Activated CD4-positive, CD25-positive, alpha-beta regulatory T cell treated with anti-CD3 and anti-CD28 coated beads, Interleukin-2, amount 50 U/mL, for 72 hours (primary cell): ENCODE results near the gene EFNB1.
"Not testable (repeated sequence)": the region's sequence is repeated elsewhere in the genome, so short reads cannot be mapped to it uniquely, and the experiment has no call there.

Experiments used
- DNase-seq: peaks from one replicate; pipeline ENCODE4 v3.0.0; 2021

The EFNB1 gene

DNA sequence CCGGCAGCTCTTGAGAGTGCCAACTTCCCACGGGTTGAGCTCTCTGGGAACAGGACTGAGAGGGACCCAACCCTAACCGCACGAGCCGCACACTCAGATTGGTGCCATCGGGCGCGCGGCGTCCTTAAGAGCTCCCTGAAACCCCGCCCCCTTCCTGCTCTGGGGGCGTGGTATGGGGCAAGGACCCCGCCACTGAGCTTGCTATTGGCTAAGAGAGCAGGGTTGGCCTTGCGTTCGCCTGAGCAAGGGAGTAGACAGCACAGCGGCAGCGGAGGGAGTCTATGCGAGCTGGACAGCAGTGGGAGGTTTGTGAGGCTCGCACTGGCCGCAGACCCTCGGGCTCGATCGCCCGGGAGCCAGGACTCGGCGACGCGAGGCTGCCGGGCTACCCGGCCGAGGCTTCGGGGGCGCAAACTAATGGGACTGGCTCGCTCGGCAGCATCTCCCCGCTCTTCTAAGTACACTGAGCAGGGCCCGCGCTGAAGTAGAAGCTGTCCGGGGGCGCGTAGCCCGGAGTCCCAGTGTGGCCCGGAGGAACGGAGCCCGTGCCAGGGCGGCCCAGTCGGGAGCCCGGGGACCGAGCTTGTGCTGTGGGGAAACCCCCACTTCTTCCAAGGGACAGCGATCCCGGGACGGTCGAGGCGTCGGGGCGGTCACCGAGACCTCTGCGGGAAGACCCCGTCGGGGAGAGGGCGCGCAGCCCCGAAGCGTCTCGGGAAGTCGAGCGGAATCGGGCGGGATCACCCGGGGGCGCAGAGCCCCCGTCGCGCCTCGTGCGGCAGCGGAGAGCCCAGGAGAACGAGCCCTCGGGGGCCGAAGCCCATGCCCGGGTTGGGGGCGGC is at the start of gene EFNB1:
EFNB1 (plus strand) TSS at position 282 of the 842 bp plus-strand sequence. CDS start 756 bp downstream, outside the sequence.
- DNase-seq: peak; percentile 77

DNA sequence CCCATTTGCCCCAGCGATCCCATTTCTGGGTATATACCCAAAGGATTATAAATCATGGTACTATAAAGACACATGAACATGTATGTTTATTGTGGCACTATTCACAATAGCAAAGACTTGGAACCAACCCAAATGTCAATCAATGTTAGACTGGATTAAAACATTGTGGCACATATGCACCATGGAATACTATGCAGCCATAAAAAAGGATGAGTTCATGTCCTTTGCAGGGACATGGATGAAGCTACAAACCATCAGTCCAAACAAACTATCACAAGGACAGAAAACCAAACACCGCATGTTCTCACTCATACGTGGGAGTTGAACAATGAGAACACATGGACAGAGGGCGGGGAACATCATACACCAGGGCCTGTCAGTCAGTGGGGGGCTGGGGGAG is 47.5 kb upstream of the EFNB1 start:
- not testable (repeated sequence) for DNase-seq

DNA sequence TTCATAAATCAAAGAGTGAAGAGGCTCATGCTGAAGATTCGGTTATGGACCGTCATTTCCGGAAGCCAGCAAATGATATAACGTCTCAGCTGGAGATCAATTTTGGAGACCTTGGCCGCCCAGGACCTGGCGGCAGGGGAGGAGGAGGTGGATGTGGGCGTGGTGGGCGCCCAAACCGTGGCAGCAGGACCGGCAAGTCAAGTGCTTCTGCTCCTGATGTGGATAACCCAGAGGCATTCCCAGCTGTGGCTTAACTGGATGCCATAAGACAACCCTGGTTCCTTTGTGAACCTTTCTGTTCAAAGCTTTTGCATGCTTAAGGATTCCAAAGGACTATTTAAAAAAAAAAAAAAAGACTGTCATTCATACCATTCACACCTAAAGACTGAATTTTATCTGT is 44.0 kb upstream of the EFNB1 start:
- no peak for DNase-seq

DNA sequence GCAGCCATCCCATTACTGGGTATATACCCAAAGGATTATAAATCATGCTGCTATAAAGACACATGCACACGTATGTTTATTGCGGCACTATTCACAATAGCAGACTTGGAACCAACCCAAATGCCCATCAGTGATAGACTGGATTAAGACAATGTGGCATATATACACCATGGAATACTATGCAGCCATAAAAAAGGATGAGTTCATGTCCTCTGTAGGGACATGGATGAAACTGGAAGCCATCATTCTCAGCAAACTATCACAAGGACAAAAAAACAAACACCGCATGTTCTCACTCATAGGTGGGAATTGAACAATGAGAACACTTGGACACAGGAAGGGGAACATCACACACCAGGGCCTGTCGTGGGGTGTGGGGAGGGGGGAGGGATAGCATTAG is 42.2 kb upstream of the EFNB1 start:
- not testable (repeated sequence) for DNase-seq

DNA sequence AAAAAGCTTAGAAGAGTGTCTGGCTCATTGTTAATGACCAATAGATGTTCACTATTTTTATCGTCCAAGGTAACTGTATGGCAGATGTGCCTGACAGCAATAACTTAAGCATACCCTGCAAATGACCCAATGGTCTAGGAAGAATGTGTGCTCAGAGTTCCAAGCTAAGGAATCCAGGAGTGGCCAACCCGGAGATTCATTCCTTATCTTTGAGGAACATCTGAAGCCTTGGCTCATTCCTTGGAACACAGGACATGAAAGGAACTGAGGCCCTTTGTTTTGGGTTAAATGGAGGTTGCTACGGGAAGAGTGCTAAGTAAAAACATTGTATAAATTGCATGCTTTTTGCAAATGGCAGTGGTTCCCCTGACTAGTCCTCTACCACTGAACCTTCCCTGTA is 38.9 kb upstream of the EFNB1 start:
- DNase-seq: no peak

DNA sequence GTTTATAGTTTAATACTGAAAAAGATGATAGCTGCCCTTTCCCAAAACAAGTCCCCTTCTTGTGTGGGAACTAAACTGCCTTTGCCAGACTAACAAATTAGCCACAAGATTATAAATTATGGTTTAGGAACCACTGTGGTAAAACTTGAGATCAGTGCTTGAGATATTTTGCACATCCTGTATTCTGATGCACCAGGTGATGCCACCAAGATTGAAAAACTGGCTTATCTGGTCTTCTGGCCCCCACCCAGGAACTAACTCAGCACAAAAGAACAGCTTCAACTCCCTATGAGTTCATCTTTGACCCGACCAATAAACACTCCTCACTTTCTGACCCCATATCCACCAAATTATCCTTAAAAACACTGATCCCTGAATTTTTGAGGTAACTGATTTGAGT is 36.7 kb upstream of the EFNB1 start:
- no peak for DNase-seq

DNA sequence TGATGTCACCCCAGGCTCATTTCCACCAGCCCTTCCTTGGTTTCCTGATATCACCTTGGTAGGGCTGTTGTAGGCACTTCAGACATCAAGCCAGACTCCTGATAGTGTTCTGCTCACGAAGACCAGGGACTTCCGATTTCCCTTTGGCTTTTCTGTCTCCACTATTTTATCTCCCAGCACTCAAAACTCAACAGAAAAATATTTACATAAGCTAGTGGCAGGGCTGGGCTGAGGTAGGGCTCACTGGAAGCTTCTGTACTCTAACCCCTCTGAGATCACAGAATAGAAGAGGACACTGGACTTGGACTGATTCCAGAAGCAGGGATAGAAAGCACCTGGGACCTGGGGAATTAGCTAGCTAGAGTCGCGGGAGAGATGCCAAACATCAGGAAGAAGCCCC is 34.4 kb upstream of the EFNB1 start:
- DNase-seq: no peak

DNA sequence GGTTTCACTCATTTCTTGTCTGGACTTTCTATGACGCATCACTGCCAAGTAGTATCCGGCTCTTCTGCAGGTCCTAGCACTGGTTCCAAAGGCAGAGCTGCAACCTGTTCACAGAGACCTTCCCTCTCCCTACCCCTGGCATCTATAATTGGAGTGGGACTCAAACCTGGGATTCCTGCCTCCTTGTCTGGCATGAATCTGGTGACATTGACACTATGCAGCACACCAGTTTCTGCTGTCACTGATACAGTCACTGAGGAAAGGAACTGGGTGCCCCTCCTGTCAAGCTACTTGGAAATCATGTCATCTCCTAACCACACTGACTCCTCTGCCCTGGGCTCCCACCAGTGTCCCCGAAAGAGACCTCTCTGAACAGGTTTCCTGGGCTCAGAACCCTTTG is 33.1 kb upstream of the EFNB1 start:
- DNase-seq: no peak

DNA sequence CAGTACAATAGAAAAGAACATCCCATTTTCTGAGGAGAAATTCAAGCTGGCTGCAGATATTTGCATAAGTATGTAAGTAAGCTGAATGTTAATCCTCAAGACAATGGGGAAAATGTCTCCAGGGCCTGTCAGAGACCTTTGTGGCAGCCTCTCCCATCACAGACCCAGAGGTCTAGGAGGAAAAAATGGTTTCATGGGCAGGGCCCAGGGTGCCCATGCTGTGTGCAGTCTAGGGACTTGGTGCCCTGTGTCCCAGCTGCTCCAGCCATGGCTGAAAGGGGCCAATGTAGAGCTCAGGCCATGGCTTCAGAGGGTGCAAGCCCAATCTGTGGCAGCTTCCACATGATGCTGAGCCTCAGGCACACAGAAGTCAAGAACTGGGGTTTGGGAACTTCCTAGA is 30.4 kb upstream of the EFNB1 start:
- not testable (repeated sequence) for DNase-seq

DNA sequence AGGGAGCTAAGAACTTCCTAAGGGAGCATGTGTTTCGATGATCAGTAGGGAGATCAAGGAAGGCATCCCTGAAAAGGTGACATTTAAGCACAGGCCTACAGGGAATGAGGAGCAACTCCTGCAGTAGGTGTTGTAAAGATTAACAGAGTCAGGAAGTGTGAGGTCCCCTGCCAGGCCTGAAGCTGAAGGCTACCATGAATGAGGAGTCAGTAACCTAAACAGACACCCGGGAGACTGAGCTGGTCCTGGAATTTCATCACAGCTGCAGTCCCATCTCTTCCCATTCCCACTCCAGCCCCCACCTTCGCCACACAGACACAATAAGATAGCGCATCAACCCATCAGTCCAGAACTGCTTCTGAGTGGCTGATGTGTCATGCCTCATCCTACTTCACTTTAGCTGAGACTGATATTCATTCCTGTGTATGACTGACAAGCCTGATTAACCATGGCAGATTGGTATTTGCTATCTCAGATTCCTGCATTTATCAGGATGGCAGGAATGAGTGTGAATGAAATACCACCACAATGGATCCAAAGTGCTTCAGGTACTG is 27.0 kb upstream of the EFNB1 start:
- DNase-seq: no peak

DNA sequence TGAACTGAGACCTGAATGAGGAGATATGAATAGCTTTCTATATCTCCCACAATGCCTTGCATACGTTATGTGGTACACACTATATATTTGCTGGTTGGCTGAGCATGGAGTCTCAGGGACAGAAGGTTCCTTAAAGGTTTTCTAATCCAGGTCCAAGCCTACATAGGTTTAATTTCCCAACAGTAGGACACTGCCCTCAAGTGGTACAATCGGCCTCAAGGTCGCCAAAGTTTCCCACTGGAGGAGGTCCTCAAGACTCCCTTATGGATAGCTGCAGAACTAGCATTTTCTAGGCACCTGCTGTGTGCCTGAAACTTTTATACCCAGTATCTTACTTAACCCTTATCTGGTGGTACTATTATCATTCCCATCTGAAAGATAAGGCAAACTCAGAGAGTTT is 21.0 kb upstream of the EFNB1 start:
- DNase-seq: no peak

DNA sequence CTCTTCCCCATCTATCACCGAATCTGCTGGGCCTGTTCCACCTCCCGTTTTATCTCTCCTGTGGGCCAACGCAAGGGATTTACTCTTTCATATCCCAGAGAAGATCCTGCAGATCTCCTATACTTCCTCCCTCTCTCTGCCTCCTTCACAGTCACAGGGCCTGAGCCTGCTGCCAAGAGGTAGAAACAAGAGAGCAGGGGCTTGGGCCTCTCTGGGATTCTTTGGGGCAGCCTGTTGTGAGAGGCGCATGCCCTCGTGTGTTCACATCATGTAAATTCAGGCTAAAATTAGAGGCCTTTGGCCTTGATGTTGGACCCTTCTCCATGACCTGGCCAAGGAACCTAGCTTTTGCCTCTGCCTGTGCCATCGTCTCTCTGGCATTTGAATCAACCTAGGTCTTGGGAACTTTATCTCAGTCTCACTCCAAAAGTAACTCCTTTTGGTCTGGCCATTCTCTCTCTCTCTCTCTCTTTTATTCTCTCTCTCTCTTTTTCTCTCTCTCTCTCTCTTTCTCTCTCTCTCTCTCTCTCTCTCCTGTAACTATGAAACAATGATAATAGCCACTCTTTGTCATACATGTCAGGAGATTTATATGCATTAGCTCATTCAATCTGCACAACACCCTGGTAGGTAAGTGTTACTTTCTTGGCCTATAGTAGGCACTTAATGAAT is 20.0 kb upstream of the EFNB1 start:
- DNase-seq: no peak

DNA sequence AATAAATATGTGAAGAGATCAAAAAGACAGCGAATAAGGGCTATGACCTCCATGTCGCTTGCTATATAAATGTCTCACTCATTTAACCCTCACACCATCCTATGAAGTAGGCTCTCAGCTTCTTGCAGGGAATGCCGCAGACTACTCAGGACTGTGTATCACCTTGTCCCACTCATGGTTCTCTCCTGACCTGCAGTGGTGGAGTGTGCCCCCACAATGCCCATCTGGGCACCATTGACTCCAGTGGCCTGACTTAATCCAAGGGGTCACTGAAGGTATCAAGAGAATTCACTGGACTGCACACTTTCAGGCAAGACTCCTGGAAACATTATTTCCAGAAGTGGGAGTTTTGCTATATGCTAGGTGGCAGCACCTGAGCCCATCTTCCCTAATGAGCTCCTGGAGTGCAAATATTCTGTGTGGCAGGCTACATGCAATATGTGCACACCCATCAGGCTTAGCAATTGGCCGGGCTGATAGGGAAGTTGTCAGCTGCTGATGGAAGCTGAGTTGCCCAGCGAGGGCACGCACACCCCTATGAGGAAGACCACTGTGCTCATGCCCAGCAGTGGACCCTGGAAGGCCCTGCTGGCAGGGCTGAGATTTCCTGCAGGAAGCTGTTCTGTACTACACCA is 8.2 kb upstream of the EFNB1 start:
- DNase-seq: no peak

DNA sequence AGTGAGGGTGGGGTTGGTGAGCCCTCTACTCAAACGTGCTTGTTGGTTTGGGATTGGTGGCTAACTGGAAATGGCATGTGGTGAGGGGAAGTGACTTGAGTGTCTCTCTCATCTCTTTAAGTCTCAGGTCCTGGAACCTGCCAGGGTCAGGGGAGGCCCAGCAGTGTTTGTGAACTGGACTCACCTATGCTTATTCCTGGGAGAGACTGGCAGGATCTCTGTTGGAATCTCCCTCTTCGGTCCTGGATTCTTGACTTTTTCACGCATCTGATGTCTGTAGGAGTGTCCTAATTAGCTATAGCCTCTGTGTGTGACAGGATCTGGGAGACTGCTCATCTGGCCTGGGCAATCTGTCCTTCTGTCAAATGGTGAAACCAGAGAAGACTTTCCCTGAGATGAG is 7.2 kb upstream of the EFNB1 start:
- no peak for DNase-seq

DNA sequence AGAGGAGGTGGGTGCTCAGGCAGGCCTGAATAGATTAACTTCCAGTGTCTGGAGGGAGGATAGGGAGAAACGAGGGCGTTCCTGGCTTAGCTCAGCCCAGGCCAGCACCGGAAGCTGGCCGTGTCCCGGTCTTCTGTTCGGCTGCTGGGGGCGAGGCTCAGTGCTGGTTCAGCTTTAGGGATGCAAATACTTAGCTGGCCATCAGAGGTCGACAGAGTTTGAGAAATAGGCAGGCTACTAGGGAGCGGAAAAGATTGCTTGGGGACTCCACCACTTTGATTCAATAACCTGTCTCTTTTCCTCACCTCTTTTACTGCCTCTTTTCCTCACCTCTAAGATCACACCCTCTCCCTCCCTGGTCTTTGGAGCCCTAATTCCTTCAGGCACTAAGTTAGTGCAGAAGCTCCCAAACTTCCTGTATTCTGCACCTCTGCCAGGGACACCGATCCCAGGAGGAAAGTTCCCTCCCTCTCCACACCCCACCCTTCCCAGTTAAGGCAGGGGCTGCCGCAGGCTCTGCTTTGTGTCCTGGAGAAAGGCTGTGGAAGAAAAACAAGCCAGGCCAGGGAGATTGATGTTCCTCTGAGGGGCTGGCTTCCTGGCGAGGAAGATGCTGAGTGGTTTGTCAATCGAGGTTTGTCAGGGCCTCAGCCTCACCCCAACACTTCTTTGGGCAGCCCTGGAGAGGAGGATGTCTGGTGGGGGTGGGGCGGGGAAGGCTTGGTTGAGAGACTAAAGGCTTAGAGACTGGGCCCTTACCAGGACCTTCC is 6.0 kb upstream of the EFNB1 start:
- no peak for DNase-seq

DNA sequence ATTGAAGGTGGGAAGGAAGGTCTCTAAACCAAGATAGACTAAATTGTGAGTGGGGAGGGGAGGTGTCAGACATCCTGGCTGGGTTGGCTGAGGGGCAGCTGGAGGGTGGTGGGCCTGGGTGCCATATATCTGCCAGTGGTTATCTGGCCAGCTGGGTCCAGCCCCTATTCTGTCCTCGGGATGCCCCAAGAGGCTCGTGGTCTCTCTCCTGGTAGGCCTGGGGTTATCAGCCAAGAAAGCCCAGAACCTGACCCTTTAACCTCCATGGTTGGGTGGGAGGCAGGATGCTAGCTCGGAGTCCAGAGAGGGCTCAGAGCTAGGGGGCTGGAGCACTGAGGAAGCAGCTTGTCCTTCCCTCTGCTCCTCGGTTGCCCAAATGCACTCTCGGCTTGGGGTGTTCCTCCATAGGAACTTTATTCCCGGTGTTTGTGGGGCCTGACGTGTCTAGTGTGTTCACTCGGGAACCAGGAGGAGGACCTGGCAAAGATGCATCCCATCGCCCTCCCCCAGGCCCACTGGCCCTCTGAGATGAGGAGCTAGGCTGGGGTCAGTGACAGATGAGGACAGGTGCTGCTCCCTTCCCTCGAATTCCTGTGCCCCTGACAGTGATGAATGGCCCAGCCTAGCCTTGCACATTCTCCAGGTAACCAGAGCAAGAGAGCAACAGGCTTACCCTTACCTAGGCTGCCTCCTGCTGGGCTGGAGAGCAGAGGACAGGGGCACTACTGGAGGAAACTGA is 5.2 kb upstream of the EFNB1 start:
- no peak for DNase-seq

DNA sequence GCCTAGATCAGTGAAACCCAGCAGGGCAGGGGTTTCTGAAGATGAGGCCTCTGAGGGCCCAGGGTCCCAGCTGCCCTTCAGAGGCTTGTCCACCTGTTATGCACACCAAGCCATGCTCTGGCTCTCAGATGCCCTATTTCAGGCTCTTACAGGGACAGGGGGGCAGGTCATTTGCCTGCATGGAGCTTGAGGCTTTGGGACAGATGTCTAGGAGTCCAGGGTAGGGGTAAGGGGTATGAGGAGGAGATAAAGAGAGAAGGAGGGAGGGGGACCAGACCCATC is 4.7 kb upstream of the EFNB1 start:
- DNase-seq: no peak

DNA sequence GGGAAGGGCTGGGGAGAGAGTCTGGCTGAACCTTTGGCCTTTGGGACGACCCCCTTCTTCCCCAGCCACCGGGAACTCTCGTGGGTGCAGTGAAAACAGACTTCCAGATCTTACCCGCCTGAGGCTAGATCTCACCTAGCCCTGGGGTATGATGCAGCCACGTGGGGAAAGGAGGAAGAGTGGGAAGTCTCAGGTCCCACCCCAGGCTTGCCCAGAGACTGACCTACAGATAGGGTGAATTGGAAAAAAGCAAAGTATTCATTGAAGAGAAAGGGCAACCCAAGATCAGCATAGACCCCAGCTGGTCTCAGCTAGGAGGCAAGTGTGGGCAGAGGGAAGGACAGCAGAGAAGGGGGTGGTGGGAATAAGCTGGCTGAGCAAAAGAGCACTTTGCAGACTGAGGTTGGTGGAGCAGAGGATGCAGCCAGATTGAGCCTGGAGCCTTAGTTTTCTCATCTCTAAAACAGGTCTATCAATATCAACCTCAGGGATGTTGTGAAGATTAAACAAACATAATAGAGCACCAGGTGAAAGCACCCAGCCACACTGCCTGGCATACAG is 4.2 kb upstream of the EFNB1 start:
- no peak for DNase-seq

DNA sequence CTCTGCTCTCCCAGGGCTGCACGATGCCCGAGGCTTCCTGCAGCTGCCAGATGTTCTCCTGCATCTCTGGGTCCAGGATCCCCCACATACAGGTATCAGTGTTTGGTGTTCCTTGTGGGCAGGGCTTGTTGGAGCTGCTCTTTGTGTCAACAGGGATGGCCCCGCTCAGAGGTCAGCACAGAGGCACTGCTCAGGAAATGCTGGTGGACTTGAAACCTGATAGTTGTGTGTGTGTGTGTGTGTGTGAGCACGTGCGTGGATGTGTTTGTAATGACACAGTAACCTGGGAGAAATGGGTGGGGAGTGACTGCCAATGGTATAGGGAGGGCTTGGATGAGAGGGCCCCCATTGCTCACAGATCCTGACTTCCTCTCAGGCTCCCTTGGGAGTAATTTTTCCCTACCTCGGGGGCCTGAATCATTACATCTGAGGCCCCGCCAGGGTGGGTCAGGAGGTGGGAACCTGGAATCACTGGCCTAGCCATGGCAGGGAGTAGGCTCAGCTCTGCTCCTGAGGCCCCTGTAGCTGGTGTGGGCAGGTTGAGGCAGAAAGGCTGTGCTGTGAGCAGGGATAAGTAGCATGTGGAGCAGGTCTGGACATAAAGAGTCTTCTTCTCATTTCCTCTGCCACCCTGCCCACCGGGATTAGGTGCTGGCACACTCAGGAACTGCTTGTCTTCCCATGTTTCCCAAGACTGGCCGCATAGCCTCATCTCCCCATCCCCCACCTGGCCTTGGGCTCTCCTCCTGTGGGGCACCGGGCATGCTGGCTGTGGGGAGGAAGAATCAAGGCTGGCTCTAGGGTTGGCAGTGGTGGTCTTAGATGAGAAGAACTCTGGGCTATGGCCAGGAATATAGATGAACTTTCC is 2.5 kb upstream of the EFNB1 start:
- DNase-seq: no peak

DNA sequence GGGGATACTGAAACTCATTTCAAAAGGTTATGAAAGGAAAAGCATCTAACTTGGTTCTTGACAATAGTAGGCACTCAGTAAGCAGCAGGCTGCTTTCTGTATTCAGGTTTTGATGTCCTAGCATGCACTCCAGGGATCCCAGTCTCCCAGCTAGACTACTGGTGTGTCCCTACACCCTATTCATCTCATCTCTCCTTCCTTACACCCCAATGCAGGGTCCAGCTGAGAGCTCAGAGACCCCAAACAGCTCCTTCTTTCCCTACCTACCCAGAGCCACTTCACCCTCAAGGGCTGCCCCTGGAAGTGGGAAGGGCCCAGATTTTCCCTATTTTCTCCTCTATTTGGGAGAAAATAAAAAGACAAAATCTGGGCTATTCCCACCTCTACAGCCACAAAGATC is 1.6 kb upstream of the EFNB1 start:
- DNase-seq: no peak
